SK-N-SH (cell line): ENCODE measurements around the gene ALG9. TPM values are rescaled to one million over a fixed set of nuclear protein-coding genes. Genes with fewer than 3 reads are reported as not detected.

Source experiments
- CTCF ChIA-PET: fragments of 300-600, 350-600 bp; formaldehyde crosslinking; extraction: SDS; loops from one replicate; lab custom pipeline; 2021; lab: Yijun Ruan, JAX
- POLR2A ChIA-PET: fragments of 350-600 bp; sonication (Branson Sonifier 250); formaldehyde crosslinking; extraction: SDS; loops from one replicate; lab custom pipeline; 2020; ENCODE audit warnings: antibody characterized with exemption, inconsistent platforms; lab: Yijun Ruan, JAX
- DNase-seq: peaks from one replicate; pipeline ENCODE4 v3.0.0; 2012
- H2AFZ ChIP-seq: fragments of 200-600 bp; sonication (generic); 2 replicates; pipeline ENCODE4 v1.8.1; 2016; ENCODE audit warnings: antibody characterized with exemption, mild to moderate bottlenecking, low read depth
- H3F3A ChIP-seq: fragments of 200-600 bp; sonication (generic); replicated peaks from 2 replicates; pipeline ENCODE3; 2016; ENCODE audit warnings: antibody characterized with exemption, mild to moderate bottlenecking; ENCODE audit not compliant: insufficient read depth
- H3K27ac ChIP-seq, 2 experiments: fragments of 200-500 bp in 1 of 2; fragments of 200-600 bp in 1 of 2; sonication (Bioruptor generic) in 1 of 2; sonication (generic), shearing (Covaris generic) in 1 of 2; 2 replicates each; pipeline versions ENCODE4 v1.5.1 to v1.6.1; 2014 to 2016; ENCODE audit warnings: low read depth in 2 of 2, inconsistent platforms in 1 of 2, low read length in 1 of 2, mild to moderate bottlenecking in 1 of 2, mixed read lengths in 1 of 2
- H3K27me3 ChIP-seq: fragments of 200-600 bp; sonication (generic), shearing (Covaris generic); 2 replicates; pipeline ENCODE4 v1.6.1; 2016; ENCODE audit warnings: mixed run types; ENCODE audit not compliant: insufficient read depth
- H3K36me3 ChIP-seq, 2 experiments: fragments of 200-500 bp in 1 of 2; fragments of 200-600 bp in 1 of 2; sonication (Bioruptor generic) in 1 of 2; sonication (generic) in 1 of 2; replicated peaks in 1 of 2; 2 replicates each; pipeline versions ENCODE3 to v1.5.1; 2014 to 2016; ENCODE audit warnings: low read length in 1 of 2, mild to moderate bottlenecking in 1 of 2; ENCODE audit not compliant: insufficient read depth in 2 of 2, control insufficient read depth in 1 of 2
- H3K4me1 ChIP-seq, 2 experiments: fragments of 200-500 bp in 1 of 2; fragments of 200-600 bp in 1 of 2; sonication (Bioruptor generic) in 1 of 2; sonication (generic), shearing (Covaris generic) in 1 of 2; 2 replicates each; pipeline versions ENCODE4 v1.5.1 to v1.6.1; 2014 to 2016; ENCODE audit warnings: low read depth in 1 of 2, low read length in 1 of 2, mixed run types in 1 of 2; ENCODE audit not compliant: insufficient read depth in 2 of 2, control insufficient read depth in 1 of 2
- H3K4me2 ChIP-seq: fragments of 200-600 bp; sonication (generic), shearing (Covaris generic); 2 replicates; pipeline ENCODE4 v1.6.1; 2017; ENCODE audit warnings: mixed run types
- H3K4me3 ChIP-seq, 2 experiments: fragments of 200-500 bp in 1 of 2; fragments of 200-600 bp in 1 of 2; sonication (Bioruptor generic) in 1 of 2; sonication (generic), shearing (Covaris generic) in 1 of 2; 2 replicates each; pipeline versions ENCODE4 v1.5.1 to v1.8.1; 2014 to 2016; ENCODE audit warnings: low read depth in 2 of 2, inconsistent platforms in 1 of 2, low read length in 1 of 2, mild to moderate bottlenecking in 1 of 2, mixed read lengths in 1 of 2, moderate library complexity in 1 of 2
- H3K79me2 ChIP-seq: fragments of 200-600 bp; sonication (generic); 2 replicates; pipeline ENCODE4 v1.8.1; 2017; ENCODE audit warnings: mild to moderate bottlenecking; ENCODE audit not compliant: insufficient read depth
- H3K9ac ChIP-seq: fragments of 200-600 bp; sonication (generic); 2 replicates; pipeline ENCODE4 v1.6.1; 2017; ENCODE audit warnings: mixed run types
- H3K9me2 ChIP-seq: fragments of 200-600 bp; sonication (generic); 2 replicates; pipeline ENCODE4 v1.6.1; 2017; ENCODE audit warnings: mixed run types
- H3K9me3 ChIP-seq: fragments of 200-600 bp; sonication (generic); 2 replicates; pipeline ENCODE4 v1.6.1; 2017; ENCODE audit warnings: mixed run types, mild to moderate bottlenecking, moderate library complexity
- H4K20me1 ChIP-seq: fragments of 200-600 bp; sonication (generic); 2 replicates; pipeline ENCODE4 v1.6.1; 2017; ENCODE audit warnings: mild to moderate bottlenecking, mixed run types; ENCODE audit not compliant: insufficient read depth
- CHD2 ChIP-seq: fragments of 150-350 bp; IDR thresholded peaks from 2 replicates; pipeline ENCODE4 v1.6.1; 2018; ENCODE audit warnings: low read length; ENCODE audit not compliant: partially characterized antibody
- EZH2phosphoT487 ChIP-seq: fragments of 200-600 bp; sonication (generic); IDR thresholded peaks from 2 replicates; pipeline ENCODE4 v1.6.1; 2017; ENCODE audit warnings: low read depth, mixed run types, mild to moderate bottlenecking, antibody characterized with exemption, moderate library complexity, borderline replicate concordance
- FOSL2 ChIP-seq: IDR thresholded peaks from 2 replicates; pipeline ENCODE4 v1.4.0; 2012; ENCODE audit warnings: low read depth, mild to moderate bottlenecking, moderate library complexity, borderline replicate concordance
- FOXM1 ChIP-seq: IDR thresholded peaks from 2 replicates; pipeline ENCODE4 v1.4.0; 2012; ENCODE audit warnings: low read depth, mild to moderate bottlenecking
- GABPA ChIP-seq: IDR thresholded peaks from 2 replicates; pipeline ENCODE4 v1.4.0; 2012; ENCODE audit warnings: low read depth, mild to moderate bottlenecking
- GATA2 ChIP-seq: sonication (generic); formaldehyde crosslinking; IDR thresholded peaks from 2 replicates; pipeline ENCODE4 v1.5.0; 2020; ENCODE audit warnings: mild to moderate bottlenecking, missing genetic modification reagents
- JUND ChIP-seq: IDR thresholded peaks from 2 replicates; pipeline ENCODE4 v1.4.0; 2012
- MEF2A ChIP-seq: IDR thresholded peaks from 2 replicates; pipeline ENCODE4 v1.4.0; 2012; ENCODE audit warnings: low read depth, borderline replicate concordance
- NFIC ChIP-seq: IDR thresholded peaks from 2 replicates; pipeline ENCODE4 v1.4.0; 2012; ENCODE audit warnings: borderline replicate concordance
- NRF1 ChIP-seq: IDR thresholded peaks from 2 replicates; pipeline ENCODE4 v1.6.1; 2012; ENCODE audit warnings: low read depth, mild to moderate bottlenecking, low read length
- POLR2AphosphoS5 ChIP-seq: IDR thresholded peaks from 2 replicates; pipeline ENCODE4 v1.6.1; 2012; ENCODE audit warnings: low read depth, low read length
- RCOR1 ChIP-seq: fragments of 150-350 bp; IDR thresholded peaks from 2 replicates; pipeline ENCODE4 v1.6.1; 2017; ENCODE audit warnings: antibody characterized with exemption, low read length
- SMC3 ChIP-seq: IDR thresholded peaks from 2 replicates; pipeline ENCODE4 v1.6.1; 2012; ENCODE audit warnings: low read depth, low read length, improper control_type of control experiment
- WGBS: methylation state at CpG from one replicate; pipeline ENCODE4 v1.1.6; 2017; ENCODE audit warnings: low lambda C conversion rate; 5-methylcytosine and 5-hydroxymethylcytosine counted together
- polyA plus RNA-seq, 3 experiments: library from polyadenylated mRNA; depleted of rRNA; stranded (reverse); fragments of >200 nt; gene quantifications; 2 replicates each; pipeline ENCODE4 v1.2.3, GENCODE V29; 2012
- TF ChIP-seq, protein P1 (sequence below): fragments of 150-350 bp; IDR thresholded peaks from 2 replicates; pipeline ENCODE4 v1.6.1; 2016; ENCODE audit warnings: mild to moderate bottlenecking, low read depth, low read length
- TF ChIP-seq, protein P2 (sequence below): IDR thresholded peaks from 2 replicates; pipeline ENCODE4 v1.4.0; 2012; ENCODE audit warnings: low read depth, borderline replicate concordance
- TF ChIP-seq, protein P3 (sequence below): fragments of 150-350 bp; IDR thresholded peaks from 2 replicates; pipeline ENCODE4 v1.6.1; 2017; ENCODE audit warnings: antibody characterized with exemption, low read length, low read depth, borderline replicate concordance
- TF ChIP-seq, protein P4 (sequence below): IDR thresholded peaks from 2 replicates; pipeline ENCODE4 v1.6.1; 2012; ENCODE audit warnings: mild to moderate bottlenecking, low read depth, low read length, moderate library complexity
- TF ChIP-seq, protein P5 (sequence below): IDR thresholded peaks from 2 replicates; pipeline ENCODE4 v1.4.0; 2012; ENCODE audit warnings: low read depth

The ALG9 gene
- polyA plus RNA-seq, 1 of the 3 experiments (the other 2 are of a cell fraction), result 17.9 TPM

DNA sequence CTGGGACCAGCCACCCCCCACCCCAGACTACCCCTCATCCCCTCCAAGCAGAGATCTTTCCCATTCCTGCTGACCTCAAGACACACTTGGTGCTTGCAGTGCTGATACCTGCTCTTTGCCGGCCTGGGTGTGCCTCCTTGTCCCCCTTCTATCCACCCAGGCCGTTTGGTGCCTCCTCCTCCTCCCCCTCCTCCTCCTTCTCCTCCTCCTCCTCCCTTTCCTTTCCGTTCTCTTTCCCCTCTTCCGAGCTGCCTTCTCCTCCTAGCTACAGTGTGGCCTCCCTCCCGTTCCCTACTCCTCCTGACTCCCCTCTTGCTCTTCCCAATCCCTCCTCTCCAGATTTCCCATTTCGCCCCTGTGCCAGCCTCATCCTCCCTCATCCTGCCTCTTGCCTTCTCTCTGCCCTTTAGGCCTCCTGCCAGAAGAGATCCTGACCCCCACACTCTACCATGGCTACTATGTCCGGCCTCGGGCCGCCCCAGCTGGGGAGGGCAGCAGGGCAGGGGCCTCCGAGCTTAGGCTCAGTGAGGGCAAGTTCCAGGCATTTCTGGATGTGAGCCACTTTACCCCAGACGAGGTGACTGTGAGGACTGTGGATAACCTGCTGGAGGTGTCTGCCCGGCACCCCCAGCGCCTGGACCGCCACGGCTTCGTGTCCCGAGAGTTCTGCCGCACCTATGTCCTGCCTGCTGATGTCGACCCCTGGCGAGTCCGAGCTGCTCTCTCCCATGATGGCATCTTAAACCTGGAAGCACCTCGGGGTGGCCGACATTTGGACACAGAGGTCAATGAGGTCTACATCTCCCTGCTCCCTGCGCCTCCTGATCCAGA lies 41.9 kb upstream of the ALG9 start:
- Histone ChIP-seq H3K27me3 (no peaks in the 10 kb centered on the region), H3K79me2 (no peaks in the 10 kb centered on the region), H3F3A (no peaks in the 10 kb centered on the region), H3K36me3 (no peaks in the 10 kb centered on the region), H3K9ac (no peak overlapping the region), H3K4me3 (no peak overlapping the region), H3K4me1 (peaks cover 6 to 7% of the 10 kb centered on the region in 2 experiments; a peak in 2 of 4 replicates), H3K27ac (no peak overlapping the region), H3K9me3 (no peaks in the 10 kb centered on the region), H2AFZ (no peak overlapping the region), H4K20me1 (no peaks in the 10 kb centered on the region), H3K4me2 (no peak overlapping the region), H3K9me2 (no peaks in the 10 kb centered on the region)
- ChIA-PET CTCF (interaction anchor here (1.0 to 1.3 kb wide), 3 partner anchors 11 to 367 kb away, joined by 3 to 5 read pairs (median 3); no protein-coding TSS in a partner anchor), POLR2A (no interaction called here)
- no peak for TF ChIP-seq EZH2phosphoT487
- TF ChIP-seq JUND, result no peak
- TF ChIP-seq, protein P1, sequence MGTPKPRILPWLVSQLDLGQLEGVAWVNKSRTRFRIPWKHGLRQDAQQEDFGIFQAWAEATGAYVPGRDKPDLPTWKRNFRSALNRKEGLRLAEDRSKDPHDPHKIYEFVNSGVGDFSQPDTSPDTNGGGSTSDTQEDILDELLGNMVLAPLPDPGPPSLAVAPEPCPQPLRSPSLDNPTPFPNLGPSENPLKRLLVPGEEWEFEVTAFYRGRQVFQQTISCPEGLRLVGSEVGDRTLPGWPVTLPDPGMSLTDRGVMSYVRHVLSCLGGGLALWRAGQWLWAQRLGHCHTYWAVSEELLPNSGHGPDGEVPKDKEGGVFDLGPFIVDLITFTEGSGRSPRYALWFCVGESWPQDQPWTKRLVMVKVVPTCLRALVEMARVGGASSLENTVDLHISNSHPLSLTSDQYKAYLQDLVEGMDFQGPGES, result no peak
- TF ChIP-seq FOSL2, result no peak
- no peak for TF ChIP-seq NFIC
- TF ChIP-seq, protein P2, sequence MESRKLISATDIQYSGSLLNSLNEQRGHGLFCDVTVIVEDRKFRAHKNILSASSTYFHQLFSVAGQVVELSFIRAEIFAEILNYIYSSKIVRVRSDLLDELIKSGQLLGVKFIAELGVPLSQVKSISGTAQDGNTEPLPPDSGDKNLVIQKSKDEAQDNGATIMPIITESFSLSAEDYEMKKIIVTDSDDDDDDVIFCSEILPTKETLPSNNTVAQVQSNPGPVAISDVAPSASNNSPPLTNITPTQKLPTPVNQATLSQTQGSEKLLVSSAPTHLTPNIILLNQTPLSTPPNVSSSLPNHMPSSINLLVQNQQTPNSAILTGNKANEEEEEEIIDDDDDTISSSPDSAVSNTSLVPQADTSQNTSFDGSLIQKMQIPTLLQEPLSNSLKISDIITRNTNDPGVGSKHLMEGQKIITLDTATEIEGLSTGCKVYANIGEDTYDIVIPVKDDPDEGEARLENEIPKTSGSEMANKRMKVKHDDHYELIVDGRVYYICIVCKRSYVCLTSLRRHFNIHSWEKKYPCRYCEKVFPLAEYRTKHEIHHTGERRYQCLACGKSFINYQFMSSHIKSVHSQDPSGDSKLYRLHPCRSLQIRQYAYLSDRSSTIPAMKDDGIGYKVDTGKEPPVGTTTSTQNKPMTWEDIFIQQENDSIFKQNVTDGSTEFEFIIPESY, result no peak
- TF ChIP-seq, protein P3, sequence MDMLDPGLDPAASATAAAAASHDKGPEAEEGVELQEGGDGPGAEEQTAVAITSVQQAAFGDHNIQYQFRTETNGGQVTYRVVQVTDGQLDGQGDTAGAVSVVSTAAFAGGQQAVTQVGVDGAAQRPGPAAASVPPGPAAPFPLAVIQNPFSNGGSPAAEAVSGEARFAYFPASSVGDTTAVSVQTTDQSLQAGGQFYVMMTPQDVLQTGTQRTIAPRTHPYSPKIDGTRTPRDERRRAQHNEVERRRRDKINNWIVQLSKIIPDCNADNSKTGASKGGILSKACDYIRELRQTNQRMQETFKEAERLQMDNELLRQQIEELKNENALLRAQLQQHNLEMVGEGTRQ, result no peak
- TF ChIP-seq RCOR1, result no peak
- TF ChIP-seq GABPA, result no peak
- no peak for TF ChIP-seq CHD2
- TF ChIP-seq GATA2 (CRISPR knock-in tag), result no peak
- TF ChIP-seq POLR2AphosphoS5, result no peak
- no peak for TF ChIP-seq SMC3
- TF ChIP-seq FOXM1, result no peak
- TF ChIP-seq NRF1, result no peak
- TF ChIP-seq, protein P4, sequence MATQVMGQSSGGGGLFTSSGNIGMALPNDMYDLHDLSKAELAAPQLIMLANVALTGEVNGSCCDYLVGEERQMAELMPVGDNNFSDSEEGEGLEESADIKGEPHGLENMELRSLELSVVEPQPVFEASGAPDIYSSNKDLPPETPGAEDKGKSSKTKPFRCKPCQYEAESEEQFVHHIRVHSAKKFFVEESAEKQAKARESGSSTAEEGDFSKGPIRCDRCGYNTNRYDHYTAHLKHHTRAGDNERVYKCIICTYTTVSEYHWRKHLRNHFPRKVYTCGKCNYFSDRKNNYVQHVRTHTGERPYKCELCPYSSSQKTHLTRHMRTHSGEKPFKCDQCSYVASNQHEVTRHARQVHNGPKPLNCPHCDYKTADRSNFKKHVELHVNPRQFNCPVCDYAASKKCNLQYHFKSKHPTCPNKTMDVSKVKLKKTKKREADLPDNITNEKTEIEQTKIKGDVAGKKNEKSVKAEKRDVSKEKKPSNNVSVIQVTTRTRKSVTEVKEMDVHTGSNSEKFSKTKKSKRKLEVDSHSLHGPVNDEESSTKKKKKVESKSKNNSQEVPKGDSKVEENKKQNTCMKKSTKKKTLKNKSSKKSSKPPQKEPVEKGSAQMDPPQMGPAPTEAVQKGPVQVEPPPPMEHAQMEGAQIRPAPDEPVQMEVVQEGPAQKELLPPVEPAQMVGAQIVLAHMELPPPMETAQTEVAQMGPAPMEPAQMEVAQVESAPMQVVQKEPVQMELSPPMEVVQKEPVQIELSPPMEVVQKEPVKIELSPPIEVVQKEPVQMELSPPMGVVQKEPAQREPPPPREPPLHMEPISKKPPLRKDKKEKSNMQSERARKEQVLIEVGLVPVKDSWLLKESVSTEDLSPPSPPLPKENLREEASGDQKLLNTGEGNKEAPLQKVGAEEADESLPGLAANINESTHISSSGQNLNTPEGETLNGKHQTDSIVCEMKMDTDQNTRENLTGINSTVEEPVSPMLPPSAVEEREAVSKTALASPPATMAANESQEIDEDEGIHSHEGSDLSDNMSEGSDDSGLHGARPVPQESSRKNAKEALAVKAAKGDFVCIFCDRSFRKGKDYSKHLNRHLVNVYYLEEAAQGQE, result no peak
- no peak for TF ChIP-seq MEF2A
- TF ChIP-seq, protein P5, sequence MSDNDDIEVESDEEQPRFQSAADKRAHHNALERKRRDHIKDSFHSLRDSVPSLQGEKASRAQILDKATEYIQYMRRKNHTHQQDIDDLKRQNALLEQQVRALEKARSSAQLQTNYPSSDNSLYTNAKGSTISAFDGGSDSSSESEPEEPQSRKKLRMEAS, result no peak
- 69% methylated on average over 12 of the region's 24 CpGs for WGBS
- DNase-seq, result no peak
